Esophagus muscularis mucosa (tissue), 4 donors: ENCODE data around the gene NEO1. TPM values are rescaled to one million over a fixed set of nuclear protein-coding genes. Genes with fewer than 3 reads are reported as not detected.

Source experiments
- DNase-seq: peaks from one replicate; pipeline ENCODE4 v3.0.0-alpha.2; 2017; ENCODE audit errors: extremely low spot score
- H3K27ac ChIP-seq, 4 donors: fragments of 200-600 bp; sonication (generic); replicated peaks in 1 of 4; 1 replicate in 3 of 4; 2 replicates in 1 of 4; pipeline ENCODE4 v1.5.1; 2016 to 2019; ENCODE audit warnings: mild to moderate bottlenecking in 1 of 4
- H3K27me3 ChIP-seq, 4 donors: fragments of 200-600 bp; sonication (generic); one replicate each; pipeline versions ENCODE4 v1.5.1 to v1.6.0; 2016 to 2019
- H3K36me3 ChIP-seq, 4 donors: fragments of 200-600 bp; sonication (generic); one replicate each; pipeline ENCODE4 v1.5.1; 2016 to 2019
- H3K4me1 ChIP-seq, 4 donors: fragments of 200-600 bp; sonication (generic); one replicate each; pipeline ENCODE4 v1.5.1; 2016 to 2019
- H3K4me3 ChIP-seq, 4 donors: fragments of 200-600 bp; sonication (generic); 1 replicate in 2 of 4; 2 replicates in 2 of 4; pipeline ENCODE4 v1.5.1; 2016 to 2019; ENCODE audit warnings: mild to moderate bottlenecking in 4 of 4, moderate library complexity in 1 of 4
- H3K9me3 ChIP-seq, 4 donors: fragments of 200-600 bp; sonication (generic); 1 replicate in 3 of 4; 2 replicates in 1 of 4; pipeline ENCODE4 v1.5.1; 2016 to 2019
- EP300 ChIP-seq: sonication (generic); formaldehyde crosslinking; IDR thresholded peaks from one replicate; pipeline ENCODE4 v1.6.1; 2017; ENCODE audit warnings: antibody characterized with exemption
- POLR2A ChIP-seq: fragments of 450-650 bp; IDR thresholded peaks from one replicate; pipeline ENCODE4 v1.6.1; 2017; ENCODE audit warnings: antibody characterized with exemption, moderate library complexity, mild to moderate bottlenecking, low read depth
- POLR2AphosphoS5 ChIP-seq, 2 donors: sonication (generic); formaldehyde crosslinking; IDR thresholded peaks; one replicate each; pipeline ENCODE4 v1.6.1; 2017; ENCODE audit warnings: antibody characterized with exemption in 2 of 2
- WGBS: methylation state at CpG from one replicate; pipeline ENCODE4 v1.1.5; 2018; 5-methylcytosine and 5-hydroxymethylcytosine counted together
- intact Hi-C: fragments of 100-400 bp; cut with DNase I; formaldehyde crosslinking; loops from one replicate; pipeline ENCODE4 v1.15.1; 2023
- total RNA-seq, 4 donors: library from RNA; depleted of rRNA; stranded (reverse); fragments of >200 nt; gene quantifications; one replicate each; pipeline versions ENCODE4 v1.1.0 to v1.2.1, GENCODE V29; 2016
- TF ChIP-seq, protein P1 (sequence below), 3 experiments: fragments of 200-600 bp in 2 of 3; fragments of 450-650 bp in 1 of 3; sonication (generic) in 2 of 3; IDR thresholded peaks; one replicate each; pipeline ENCODE4 v1.5.1; 2017 to 2019; ENCODE audit warnings: antibody characterized with exemption in 3 of 3, mild to moderate bottlenecking in 2 of 3, moderate library complexity in 1 of 3

Gene NEO1
- total RNA-seq, 4 donors from 2014 or later: 38.2 to 61.2 (median 53.5) TPM

DNA sequence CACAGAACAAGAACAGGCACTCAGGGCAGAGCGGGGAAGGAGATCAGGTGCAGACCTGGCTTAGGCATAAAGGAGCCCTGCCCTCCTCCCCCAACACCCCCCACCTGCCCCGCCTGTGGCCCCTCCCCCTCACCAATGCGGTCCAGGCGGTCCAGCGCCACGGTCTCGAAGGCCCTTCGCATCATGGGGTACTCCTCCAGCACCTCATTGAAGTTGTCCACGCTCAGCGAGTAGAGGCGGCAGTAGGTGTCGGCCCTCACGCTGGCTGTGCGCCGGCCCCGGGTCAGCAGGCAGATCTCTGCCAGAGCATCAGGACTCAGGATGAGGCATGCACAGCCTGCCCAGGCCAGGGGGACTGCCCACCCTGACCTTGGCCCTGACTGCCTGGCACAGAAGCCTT is 271.7 kb downstream of the NEO1 start:
- TF ChIP-seq POLR2AphosphoS5 (IDR thresholded peaks at IDR 0.05) (no peak), POLR2A (no peak), EP300 (no peak)
- TF ChIP-seq, protein P1, sequence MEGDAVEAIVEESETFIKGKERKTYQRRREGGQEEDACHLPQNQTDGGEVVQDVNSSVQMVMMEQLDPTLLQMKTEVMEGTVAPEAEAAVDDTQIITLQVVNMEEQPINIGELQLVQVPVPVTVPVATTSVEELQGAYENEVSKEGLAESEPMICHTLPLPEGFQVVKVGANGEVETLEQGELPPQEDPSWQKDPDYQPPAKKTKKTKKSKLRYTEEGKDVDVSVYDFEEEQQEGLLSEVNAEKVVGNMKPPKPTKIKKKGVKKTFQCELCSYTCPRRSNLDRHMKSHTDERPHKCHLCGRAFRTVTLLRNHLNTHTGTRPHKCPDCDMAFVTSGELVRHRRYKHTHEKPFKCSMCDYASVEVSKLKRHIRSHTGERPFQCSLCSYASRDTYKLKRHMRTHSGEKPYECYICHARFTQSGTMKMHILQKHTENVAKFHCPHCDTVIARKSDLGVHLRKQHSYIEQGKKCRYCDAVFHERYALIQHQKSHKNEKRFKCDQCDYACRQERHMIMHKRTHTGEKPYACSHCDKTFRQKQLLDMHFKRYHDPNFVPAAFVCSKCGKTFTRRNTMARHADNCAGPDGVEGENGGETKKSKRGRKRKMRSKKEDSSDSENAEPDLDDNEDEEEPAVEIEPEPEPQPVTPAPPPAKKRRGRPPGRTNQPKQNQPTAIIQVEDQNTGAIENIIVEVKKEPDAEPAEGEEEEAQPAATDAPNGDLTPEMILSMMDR (IDR thresholded peaks at IDR 0.05): no peak
- no peak for DNase-seq
- 100% methylated on average over 3 of the region's 16 CpGs for WGBS
- no peak overlapping the region for H3K4me3 ChIP-seq
- H3K36me3 ChIP-seq: peaks cover 0 to 7% (median 0%) of the 10 kb centered on the region in 4 donors
- H3K27me3 ChIP-seq: peaks cover 0 to 72% (median 6%) of the 10 kb centered on the region in 4 donors
- no peaks in the 10 kb centered on the region for H3K4me1 ChIP-seq
- intact Hi-C loops: no loop called here
- no peak overlapping the region for H3K27ac ChIP-seq
- no peaks in the 10 kb centered on the region for H3K9me3 ChIP-seq

DNA sequence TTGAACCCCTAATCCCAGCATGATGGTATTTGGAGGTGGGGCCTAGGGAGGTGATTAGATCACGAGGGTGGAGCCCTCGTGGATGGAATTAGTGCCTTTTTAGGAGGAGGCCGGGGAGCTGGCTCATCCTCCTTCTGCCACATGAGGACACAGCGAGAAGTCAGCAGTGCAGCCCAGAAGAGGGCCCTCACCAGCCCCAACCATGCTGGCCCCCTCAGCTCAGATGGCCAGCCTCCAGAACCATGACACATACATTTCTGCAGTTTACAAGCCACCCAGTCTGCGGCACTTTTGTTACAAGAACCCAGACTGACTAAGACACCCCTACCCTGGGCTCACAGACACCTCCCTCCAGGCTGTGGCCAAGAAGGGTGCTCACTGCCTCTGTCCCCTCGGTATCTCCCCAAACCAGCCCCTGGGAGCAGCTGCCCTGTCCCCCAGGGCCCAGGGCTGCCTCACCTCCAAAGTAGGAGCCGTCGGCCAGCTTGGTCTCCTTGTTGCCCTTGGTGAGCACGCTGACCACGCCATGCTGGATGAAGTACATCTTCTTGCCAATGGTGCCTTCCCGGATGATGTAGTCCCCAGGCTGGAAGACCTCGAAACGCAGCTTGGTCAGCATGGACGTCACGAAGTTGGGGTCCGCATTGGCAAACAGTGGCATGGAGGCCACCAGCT is 272.4 kb downstream of the NEO1 start:
- Histone ChIP-seq H3K36me3 (peaks cover 0 to 7% (median 0%) of the 10 kb centered on the region in 4 donors), H3K9me3 (no peaks in the 10 kb centered on the region), H3K27ac (no peak overlapping the region), H3K4me3 (no peak overlapping the region), H3K27me3 (peaks cover 0 to 65% (median 3%) of the 10 kb centered on the region in 4 donors), H3K4me1 (no peaks in the 10 kb centered on the region)
- WGBS: 96% methylated on average over 11 of the region's 16 CpGs
- intact Hi-C loops: no loop called here
- no peak for DNase-seq
- TF ChIP-seq, protein P1 (IDR thresholded peaks at IDR 0.05): no peak
- no peak for TF ChIP-seq POLR2A
- no peak for TF ChIP-seq POLR2AphosphoS5 (IDR thresholded peaks at IDR 0.05)
- no peak for TF ChIP-seq EP300

DNA sequence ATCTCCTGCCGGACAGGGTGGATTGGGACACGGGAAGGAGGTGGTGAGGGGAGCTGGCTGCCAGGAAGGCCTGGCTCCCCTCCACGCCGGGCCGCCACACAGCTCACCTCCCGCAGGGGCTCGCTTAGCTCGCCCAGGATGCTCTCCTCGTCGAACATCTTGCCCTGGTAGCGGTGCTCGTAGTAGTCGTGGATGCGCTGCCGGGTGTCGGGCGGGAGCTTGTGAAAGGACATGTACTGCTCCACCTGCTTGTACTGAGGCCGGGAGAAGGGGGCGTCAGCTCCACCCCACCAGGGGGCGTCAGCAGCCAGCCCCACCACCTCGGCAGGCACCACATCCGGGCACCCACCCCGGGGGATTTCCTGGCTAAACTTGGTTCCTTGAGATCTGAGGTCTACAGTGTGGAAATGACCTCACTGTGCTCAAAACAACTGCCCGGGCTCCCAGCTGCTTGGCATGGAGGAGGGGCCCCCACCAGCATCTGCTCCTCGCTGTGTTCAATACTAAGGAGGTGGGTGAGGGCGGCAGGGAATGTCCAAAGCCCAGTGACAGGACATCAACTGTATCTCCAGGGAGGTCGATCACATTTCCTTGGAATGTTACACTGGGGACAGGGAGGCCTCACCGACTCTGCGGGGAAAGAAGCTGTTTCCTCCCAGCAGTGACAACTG is 273.1 kb downstream of the NEO1 start:
- Histone ChIP-seq H3K27me3 (peaks cover 0 to 58% (median 0%) of the 10 kb centered on the region in 4 donors), H3K9me3 (no peaks in the 10 kb centered on the region), H3K4me3 (no peak overlapping the region), H3K4me1 (no peaks in the 10 kb centered on the region), H3K36me3 (peaks cover 0 to 7% (median 0%) of the 10 kb centered on the region in 4 donors), H3K27ac (no peak overlapping the region)
- intact Hi-C loops: no loop called here
- no peak for DNase-seq
- WGBS: 71% methylated on average over 18 of the region's 29 CpGs
- TF ChIP-seq POLR2AphosphoS5 (IDR thresholded peaks at IDR 0.05): no peak
- TF ChIP-seq, protein P1 (IDR thresholded peaks at IDR 0.05): no peak
- TF ChIP-seq EP300: no peak
- TF ChIP-seq POLR2A: no peak

DNA sequence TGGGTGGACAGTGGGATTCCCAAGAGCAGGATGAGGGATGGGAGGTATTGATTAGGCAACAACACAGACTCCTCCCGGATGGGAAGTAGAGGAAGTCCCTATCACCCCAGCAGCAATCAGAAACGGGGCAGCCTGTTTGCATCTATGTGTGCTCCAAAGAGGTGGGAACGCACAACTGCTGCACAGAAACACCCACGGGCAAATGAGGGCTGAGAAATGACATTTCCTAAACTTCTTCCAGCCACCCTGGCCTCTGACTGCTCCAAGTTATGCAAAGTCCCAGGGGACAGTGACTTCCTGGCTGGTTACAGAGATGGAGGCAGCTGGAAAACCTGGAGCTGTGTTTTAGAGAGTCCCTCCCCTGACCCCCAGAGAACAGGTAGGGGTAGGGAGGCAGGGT is 273.9 kb downstream of the NEO1 start:
- DNase-seq: no peak
- WGBS: 52% methylated on average over 4 of the region's 4 CpGs
- TF ChIP-seq, protein P1 (IDR thresholded peaks at IDR 0.05): no peak
- TF ChIP-seq POLR2AphosphoS5 (IDR thresholded peaks at IDR 0.05) (no peak), POLR2A (no peak), EP300 (no peak)
- Histone ChIP-seq H3K27ac (no peak overlapping the region), H3K4me1 (no peaks in the 10 kb centered on the region), H3K36me3 (peaks cover 0 to 7% (median 0%) of the 10 kb centered on the region in 4 donors), H3K9me3 (no peaks in the 10 kb centered on the region), H3K27me3 (peaks cover 0 to 50% (median 0%) of the 10 kb centered on the region in 4 donors), H3K4me3 (no peak overlapping the region)
- intact Hi-C loops: no loop called here
